Cardiac fibroblast (primary cell): ENCODE measurements around the gene MNX1.

Experiments
- DNase-seq, 2 donors: peaks; one replicate each; pipeline versions ENCODE4 v3.0.0 to v3.0.0-alpha.2; 2010; ENCODE audit warnings: low read depth in 2 of 2
- H3K4me3 ChIP-seq, 2 donors: replicated peaks in 1 of 2; 1 replicate in 1 of 2; 2 replicates in 1 of 2; pipeline ENCODE4 v1.5.1; 2011; ENCODE audit warnings: low read depth in 2 of 2, low read length in 2 of 2, mild to moderate bottlenecking in 2 of 2, moderate library complexity in 1 of 2
- CTCF ChIP-seq: IDR thresholded peaks from one replicate; pipeline ENCODE4 v1.5.1; 2011; ENCODE audit warnings: low read depth, mild to moderate bottlenecking, low read length, inconsistent platforms

The MNX1 gene

GRCh38 chr7:157024716-157025115 is 14.3 kb upstream of the MNX1 start:
- TF ChIP-seq CTCF, result no peak
- no peak for DNase-seq
- no peak overlapping the region for H3K4me3 ChIP-seq

- H3K4me3 ChIP-seq, result no peak overlapping the region
- DNase-seq, result no peak
- no peak for TF ChIP-seq CTCF
Measured at GRCh38 chr7:157023589-157023905, 13.1 kb upstream of the MNX1 start.

- no peak for TF ChIP-seq CTCF
Measured at GRCh38 chr7:157022681-157023588, 12.5 kb upstream of the MNX1 start.

GRCh38 chr7:157021871-157022680 is 11.6 kb upstream of the MNX1 start:
- no peak overlapping the region for H3K4me3 ChIP-seq
- no peak for DNase-seq
- TF ChIP-seq CTCF, result no peak

More at GRCh38 chr7:157022681-157023588, 12.5 kb upstream of the MNX1 start:
- no peak overlapping the region for H3K4me3 ChIP-seq
- DNase-seq, result no peak

- DNase-seq, result no peak
- no peak overlapping the region for H3K4me3 ChIP-seq
Measured at GRCh38 chr7:157021071-157021870, 10.8 kb upstream of the MNX1 start.

More at GRCh38 chr7:157021071-157021870, 10.8 kb upstream of the MNX1 start:
- TF ChIP-seq CTCF, result no peak
